ENCODE results near the gene CHCHD10.

Gene CHCHD10

DNA sequence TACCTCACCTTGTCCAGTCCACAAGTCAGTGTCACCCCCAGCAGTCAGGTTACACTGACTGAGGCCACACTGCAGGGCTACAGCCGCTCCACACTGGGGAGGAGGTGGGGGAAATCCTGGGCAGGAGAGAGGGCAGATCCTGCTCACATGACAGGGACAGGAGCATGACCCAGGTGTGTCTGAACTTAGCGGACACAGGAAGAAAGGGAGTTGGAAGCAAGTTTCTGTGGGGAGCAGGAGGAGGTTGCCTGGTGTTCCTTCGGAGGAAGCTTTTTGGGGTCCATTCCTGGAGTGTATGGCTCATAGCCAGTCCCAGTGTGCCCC, 10.8 kb upstream of the CHCHD10 start:
- H3K27ac ChIP-seq, result no peak overlapping the region
- H3K9me3 ChIP-seq, result no peaks in the 10 kb centered on the region
- TF ChIP-seq, protein P1, sequence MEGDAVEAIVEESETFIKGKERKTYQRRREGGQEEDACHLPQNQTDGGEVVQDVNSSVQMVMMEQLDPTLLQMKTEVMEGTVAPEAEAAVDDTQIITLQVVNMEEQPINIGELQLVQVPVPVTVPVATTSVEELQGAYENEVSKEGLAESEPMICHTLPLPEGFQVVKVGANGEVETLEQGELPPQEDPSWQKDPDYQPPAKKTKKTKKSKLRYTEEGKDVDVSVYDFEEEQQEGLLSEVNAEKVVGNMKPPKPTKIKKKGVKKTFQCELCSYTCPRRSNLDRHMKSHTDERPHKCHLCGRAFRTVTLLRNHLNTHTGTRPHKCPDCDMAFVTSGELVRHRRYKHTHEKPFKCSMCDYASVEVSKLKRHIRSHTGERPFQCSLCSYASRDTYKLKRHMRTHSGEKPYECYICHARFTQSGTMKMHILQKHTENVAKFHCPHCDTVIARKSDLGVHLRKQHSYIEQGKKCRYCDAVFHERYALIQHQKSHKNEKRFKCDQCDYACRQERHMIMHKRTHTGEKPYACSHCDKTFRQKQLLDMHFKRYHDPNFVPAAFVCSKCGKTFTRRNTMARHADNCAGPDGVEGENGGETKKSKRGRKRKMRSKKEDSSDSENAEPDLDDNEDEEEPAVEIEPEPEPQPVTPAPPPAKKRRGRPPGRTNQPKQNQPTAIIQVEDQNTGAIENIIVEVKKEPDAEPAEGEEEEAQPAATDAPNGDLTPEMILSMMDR (IDR thresholded peaks at IDR 0.05), result no peak

DNA sequence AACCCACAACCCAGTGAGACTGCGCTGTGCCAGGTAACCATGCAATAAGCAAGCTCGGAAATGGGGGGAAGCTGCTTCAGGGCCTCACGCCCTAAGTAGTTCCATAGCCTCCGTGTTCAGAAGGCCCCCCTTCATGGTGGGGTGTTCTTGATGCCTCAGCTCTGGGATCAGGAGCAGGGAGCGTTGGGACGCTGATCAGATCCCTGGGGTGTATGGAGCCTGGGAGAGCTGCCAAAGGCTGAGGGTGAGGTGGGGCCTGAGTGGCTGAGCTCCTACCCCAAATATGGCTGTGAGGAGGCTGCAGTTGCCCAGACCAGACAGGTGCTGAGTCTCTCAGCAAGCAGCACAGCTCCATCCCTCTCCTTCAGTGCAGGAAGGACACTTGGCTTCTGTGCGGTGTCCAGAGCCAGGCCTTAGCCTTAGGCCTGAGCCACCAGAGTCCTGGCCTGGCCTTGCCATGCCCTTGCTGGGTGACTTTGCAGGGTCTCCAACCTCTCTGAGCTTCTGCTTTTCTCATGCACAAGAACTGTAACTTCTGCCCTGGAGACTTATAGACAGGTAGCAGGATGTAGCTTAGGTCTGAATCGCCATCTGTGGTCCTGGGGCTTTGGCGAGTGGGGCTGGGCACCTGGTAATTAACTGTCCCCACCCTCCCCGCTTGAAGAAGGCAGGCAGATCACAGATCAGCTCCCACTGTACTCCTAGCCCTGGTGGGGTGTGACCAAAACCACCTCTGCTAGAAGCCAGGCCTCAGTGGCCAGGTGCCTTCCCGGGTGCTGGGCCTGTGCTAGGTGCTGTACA, 10.2 kb upstream of the CHCHD10 start:
- H3K9me3 ChIP-seq, result no peaks in the 10 kb centered on the region
- H3K4me1 ChIP-seq (ENCODE audit: control insufficient read depth in 1 of 2, insufficient read depth in 1 of 2, low read depth in 1 of 2, low read length in 1 of 2), result peaks cover 2 to 3% of the 10 kb centered on the region in 2 experiments
- no peak overlapping the region for H3K4me3 ChIP-seq (ENCODE audit: low read depth in 1 of 2, low read length in 1 of 2)
- TF ChIP-seq, protein P1 (IDR thresholded peaks at IDR 0.05), result no peak
- no peaks in the 10 kb centered on the region for H3K36me3 ChIP-seq
- no peak overlapping the region for H3K27ac ChIP-seq
- H3K27me3 ChIP-seq, result peaks cover 31% of the 10 kb centered on the region

More for the DNA sequence above, 10.8 kb upstream of the CHCHD10 start:
- Histone ChIP-seq H3K4me3 (ENCODE audit: low read depth in 1 of 2, low read length in 1 of 2) (no peak overlapping the region), H3K36me3 (no peaks in the 10 kb centered on the region), H3K27me3 (peaks cover 26% of the 10 kb centered on the region), H3K4me1 (ENCODE audit: control insufficient read depth in 1 of 2, insufficient read depth in 1 of 2, low read depth in 1 of 2, low read length in 1 of 2) (no peaks in the 10 kb centered on the region)

DNA sequence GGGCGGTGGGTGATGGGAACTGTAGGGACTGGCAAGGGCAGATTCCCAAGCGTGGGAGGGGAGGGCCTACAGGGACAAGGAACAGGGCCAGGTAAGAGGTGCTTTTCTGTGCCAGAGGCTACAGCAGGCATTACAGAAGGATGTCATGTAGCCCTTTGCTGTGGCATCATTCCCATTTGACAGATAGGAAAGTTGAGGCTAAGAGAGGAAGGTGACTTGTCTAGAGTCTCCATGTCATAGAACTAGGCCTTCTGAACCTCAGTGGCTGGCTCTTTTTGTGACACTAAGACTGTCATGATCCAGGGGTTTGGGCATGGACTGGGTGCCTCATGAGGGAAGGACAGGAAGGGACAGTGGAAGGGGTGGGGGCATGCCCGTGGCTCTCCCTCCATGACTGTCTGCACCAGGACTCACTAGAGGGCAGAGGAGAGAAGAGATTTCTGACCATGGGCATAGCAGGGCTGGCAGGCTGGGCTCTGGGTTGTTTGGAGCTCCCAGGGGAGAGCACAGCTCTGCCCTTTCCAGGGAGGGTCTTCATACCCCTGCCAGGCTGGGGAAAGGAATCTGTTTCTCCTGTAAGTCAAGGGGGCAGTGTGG, 8.1 kb upstream of the CHCHD10 start:
- Histone ChIP-seq H3K36me3 (no peaks in the 10 kb centered on the region), H3K4me3 (ENCODE audit: low read depth in 1 of 2, low read length in 1 of 2) (no peak overlapping the region), H3K27ac (no peak overlapping the region), H3K4me1 (ENCODE audit: control insufficient read depth in 1 of 2, insufficient read depth in 1 of 2, low read depth in 1 of 2, low read length in 1 of 2) (peaks cover 12 to 19% of the 10 kb centered on the region in 2 experiments), H3K9me3 (no peaks in the 10 kb centered on the region), H3K27me3 (peaks cover 48% of the 10 kb centered on the region)
- TF ChIP-seq, protein P1 (IDR thresholded peaks at IDR 0.05), result no peak

DNA sequence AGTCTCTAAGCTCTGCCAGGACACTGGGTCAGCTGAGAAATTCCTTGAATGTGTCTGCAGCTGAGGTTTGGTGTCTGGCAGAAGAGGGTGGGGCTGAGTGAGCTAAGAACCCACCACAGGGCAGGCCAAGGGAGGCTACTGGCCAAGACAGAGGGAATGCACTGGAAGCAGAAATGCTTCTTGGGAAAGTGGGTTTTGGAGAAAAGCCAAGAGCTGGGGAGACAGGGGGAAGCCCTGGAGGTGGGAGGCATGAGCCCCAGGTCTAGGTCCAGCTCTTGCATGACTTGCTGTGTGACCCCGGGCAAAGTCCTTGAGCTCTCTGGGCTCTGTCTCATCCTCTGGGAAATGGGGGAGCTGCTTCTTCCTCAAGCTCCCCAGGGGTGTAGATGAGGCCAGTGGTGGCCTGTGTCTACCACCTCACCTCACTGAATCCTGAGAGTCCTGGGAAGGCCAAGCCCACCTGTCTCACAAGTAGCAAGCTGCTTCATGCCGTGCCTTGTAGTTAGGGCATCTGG, 7.2 kb upstream of the CHCHD10 start:
- Histone ChIP-seq H3K36me3 (no peaks in the 10 kb centered on the region), H3K9me3 (no peaks in the 10 kb centered on the region), H3K27me3 (peaks cover 48% of the 10 kb centered on the region), H3K4me3 (ENCODE audit: low read depth in 1 of 2, low read length in 1 of 2) (no peak overlapping the region), H3K27ac (no peak overlapping the region), H3K4me1 (ENCODE audit: control insufficient read depth in 1 of 2, insufficient read depth in 1 of 2, low read depth in 1 of 2, low read length in 1 of 2) (peaks cover 12 to 20% of the 10 kb centered on the region in 2 experiments)
- TF ChIP-seq, protein P1 (IDR thresholded peaks at IDR 0.05), result no peak

DNA sequence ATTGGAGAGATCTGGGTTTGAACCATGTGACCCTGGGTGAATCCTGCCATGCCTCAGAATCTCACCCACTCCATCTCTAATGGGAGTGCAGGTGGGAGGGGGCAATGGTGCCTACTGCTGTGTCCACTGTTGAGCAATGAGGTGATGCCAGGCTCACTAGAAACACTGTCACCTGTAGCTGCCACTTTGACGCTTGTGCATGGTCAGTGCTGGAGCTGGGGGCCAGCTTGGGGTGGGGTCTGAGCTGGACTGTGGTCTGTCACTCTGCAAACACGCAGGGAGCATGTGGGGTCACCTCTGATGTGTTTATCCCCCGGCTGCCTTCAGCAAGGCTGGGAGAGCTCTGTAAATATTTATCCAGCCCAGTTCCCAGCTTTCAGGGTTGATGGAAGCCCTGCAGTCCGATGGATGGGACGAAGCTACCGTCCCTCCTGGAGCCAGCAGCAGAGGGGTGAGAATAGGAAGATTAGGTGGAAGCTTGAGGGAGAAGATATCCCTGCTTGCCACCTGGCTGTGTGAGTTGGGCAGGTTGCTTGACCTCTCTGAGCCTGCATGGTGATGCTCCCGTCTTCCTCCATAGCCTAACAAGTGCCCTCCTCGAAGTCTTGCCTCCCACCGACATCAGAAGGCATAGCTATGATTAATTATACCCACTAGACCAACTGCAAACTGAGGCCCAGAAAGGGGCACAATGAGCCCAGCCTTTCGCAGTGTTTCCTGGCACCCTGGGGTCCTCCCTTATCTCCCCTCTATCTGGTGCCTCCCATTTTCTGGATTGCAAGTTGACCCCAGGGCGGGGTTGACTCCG, 6.5 kb upstream of the CHCHD10 start:
- Histone ChIP-seq H3K27me3 (peaks cover 48% of the 10 kb centered on the region), H3K27ac (no peak overlapping the region), H3K4me3 (ENCODE audit: low read depth in 1 of 2, low read length in 1 of 2) (no peak overlapping the region), H3K36me3 (no peaks in the 10 kb centered on the region), H3K4me1 (ENCODE audit: control insufficient read depth in 1 of 2, insufficient read depth in 1 of 2, low read depth in 1 of 2, low read length in 1 of 2) (peaks cover 12 to 20% of the 10 kb centered on the region in 2 experiments), H3K9me3 (no peaks in the 10 kb centered on the region)
- TF ChIP-seq, protein P1 (IDR thresholded peaks at IDR 0.05), result no peak
